Mammary epithelial cell (primary cell): ENCODE data around the gene INS.

ENCODE experiments used
- CTCF ChIP-seq, 2 donors: IDR thresholded peaks in 1 of 2; conservative IDR thresholded peaks in 1 of 2; 2 replicates each; pipeline ENCODE4 v1.5.1; 2011 to 2012; ENCODE audit warnings: inconsistent platforms in 2 of 2, low read length in 2 of 2, mild to moderate bottlenecking in 2 of 2, control low read depth in 1 of 2, low read depth in 1 of 2; ENCODE audit not compliant: insufficient read depth in 1 of 2; ENCODE audit errors: extremely low read depth in 1 of 2
- EZH2 ChIP-seq: IDR thresholded peaks from 2 replicates; pipeline ENCODE4 v1.6.1; 2012; ENCODE audit warnings: low read length, inconsistent platforms, borderline replicate concordance

GRCh38 chr11:2114430-2115241, 46.4 kb downstream of the INS start:
- TF ChIP-seq CTCF (conservative IDR thresholded peaks at IDR 0.05 in 1 of 2, IDR thresholded peaks at IDR 0.05 in 1 of 2; ENCODE audit: extremely low read depth in 1 of 2, insufficient read depth in 1 of 2, low read depth in 1 of 2, low read length in 2 of 2) (no peak), EZH2 (no peak)
